Stimulated activated naive CD4-positive, alpha-beta T cell (primary cell): ENCODE measurements around the gene TRIM71.
"Not testable (repeated sequence)": the region's sequence is repeated elsewhere in the genome, so short reads cannot be mapped to it uniquely, and the experiment has no call there.

Experiments
- DNase-seq, 6 experiments: peaks; one replicate each; lab custom pipeline; 2025; lab: John Stamatoyannopoulos, UW

Gene TRIM71

DNA sequence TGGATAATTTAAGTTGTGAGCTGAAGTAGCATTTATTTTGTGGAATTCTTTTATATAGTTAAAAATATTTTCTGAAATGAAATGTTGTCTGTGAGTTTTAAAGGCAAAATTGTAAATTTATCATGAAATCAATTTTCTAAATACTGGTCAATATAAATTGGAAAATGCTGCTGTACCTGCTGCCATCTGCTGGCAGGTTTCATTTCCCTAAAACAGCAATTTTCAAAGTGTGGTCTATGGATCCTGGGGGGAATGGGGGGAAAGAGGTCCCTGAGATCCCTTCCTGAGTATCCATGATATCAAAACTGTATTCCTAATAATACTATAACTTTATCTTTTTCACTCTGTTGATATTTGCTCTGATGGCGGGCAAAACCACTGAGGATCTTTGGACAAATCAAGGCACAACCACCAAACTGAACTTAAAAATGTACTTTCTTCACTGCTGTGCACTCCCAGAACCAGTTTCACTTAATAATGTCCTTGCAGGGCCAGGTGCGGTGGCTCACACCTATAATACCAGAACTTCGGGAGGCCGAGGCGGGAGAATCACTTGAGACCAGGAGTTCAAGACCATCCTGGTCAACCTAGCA, 116.4 kb downstream of the TRIM71 start:
- peak in 1 of 6 experiments; percentile 6 for DNase-seq

- DNase-seq: no peak
Observed at GRCh38 chr3:32937331-32937730, 119.5 kb downstream of the TRIM71 start.

DNA sequence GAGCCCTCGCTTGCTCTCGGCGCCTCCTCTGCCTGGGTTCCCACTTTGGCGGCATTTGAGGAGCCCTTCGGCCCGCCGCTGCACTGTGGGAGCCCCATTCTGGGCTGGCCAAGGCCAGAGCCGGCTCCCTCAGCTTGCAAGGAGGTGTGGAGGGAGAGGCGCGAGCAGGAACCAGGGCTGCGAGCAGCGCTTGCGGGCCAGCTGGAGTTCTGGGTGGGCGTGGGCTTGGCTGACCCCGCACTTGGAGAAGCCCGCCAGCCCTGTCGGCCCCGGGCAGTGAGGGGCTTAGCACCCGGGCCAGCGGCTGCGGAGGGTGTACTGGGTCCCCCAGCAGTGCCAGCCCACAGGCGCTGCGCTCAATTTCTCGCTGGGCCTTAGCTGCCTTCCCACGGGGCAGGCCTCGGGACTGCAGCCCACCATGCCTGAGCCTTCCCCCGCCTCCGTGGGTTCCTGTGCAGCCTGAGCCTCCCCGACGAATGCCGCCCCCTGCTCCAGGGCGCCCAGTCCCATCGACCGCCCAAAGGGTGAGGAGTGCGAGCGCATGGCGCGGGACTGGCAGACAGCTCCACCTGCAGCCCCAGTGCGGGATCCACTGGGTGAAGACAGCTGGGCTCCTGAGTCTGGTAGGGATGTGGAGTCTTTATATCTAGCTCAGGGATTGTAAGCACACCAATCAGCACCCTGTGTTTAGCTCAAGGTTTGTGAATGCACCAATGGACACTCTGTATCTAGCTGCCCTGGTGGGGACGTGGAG, 121.9 kb downstream of the TRIM71 start:
- DNase-seq: not testable (repeated sequence)

DNA sequence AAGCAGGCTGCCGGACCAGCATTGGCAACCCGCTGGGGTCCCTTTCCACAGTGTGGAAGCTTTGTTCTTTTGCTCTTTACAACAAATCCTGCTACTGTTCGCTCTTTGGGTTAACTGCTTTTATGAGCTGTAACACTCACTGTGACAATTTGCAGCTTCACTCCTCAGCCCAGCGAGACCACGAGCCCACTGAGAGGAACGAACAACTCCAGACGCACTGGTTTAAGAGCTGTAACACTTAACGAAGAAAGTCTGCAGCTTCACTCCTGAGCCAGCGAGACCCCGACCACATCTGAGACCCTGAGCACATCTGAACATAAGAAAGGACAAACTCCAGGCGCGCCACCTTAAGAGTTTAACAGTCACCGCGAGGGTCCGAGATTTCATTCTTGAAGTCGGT, 122.9 kb downstream of the TRIM71 start:
- no peak for DNase-seq

DNA sequence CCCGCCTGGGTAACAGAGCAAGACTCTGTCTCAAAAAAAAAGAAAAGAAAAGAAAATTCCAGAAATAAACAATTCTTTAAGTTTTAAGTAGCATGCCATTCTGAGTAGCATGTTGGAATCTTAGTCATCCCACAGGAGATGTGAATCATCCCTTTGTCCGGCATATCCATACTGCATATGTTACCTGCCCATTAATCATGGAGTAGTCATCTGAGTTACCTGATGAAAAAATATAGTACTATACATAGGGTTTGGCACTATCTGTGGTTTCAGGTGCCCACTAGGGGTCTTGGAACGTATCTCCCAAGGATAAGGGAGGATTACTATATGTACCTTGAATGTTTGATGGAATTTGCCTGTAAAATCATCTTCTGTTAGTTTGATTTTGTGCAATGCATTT, 127.3 kb downstream of the TRIM71 start:
- no peak for DNase-seq

GRCh38 chr3:32945598-32945997, 127.8 kb downstream of the TRIM71 start:
- peak in 2 of 6 experiments; percentile 19 to 41 for DNase-seq

DNA sequence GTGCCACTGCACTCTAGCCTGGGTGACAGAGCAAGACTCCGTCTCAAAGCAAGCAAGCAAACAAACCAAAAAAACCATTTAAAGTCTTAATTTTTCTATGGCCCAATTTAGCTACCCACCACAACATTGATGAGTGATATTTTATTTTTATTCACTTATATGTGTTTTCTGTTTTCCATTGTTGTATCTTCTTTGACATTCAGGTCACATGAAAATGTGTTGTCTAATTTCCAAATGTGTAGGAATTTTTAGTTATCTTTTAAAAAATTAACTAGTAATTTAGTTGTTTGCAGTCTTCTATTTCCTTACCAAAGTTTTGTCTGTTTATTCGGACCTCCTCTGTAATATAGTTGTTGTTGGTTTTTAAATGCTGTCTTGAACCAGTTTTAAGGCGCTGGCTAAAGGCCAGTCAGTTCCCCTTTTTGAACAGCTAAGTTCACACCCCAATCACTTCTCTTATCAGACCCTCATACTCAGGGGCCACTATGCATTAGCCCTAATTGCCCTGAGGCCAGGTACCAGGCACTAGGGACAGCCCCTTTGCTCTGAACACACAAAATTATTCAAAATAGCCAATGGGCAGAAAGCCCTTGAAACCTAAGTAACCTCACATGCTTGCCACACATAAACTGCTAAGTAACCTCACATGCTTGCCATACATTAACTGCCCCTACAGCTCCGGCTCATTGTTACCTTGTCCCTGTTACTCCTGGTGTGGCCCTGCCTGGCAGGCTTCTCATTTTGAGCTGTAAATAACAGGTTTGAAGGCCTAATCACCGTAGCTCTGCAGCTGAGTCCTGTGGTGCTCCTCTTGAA, 129.4 kb downstream of the TRIM71 start:
- no peak for DNase-seq
